ENCODE data around the gene ZNF276.
"Not testable (repeated sequence)": the region's sequence is repeated elsewhere in the genome, so short reads cannot be mapped to it uniquely, and the experiment has no call there.

- not testable (repeated sequence) for TF ChIP-seq CTCF (conservative IDR thresholded peaks at IDR 0.05 in 1 of 2, IDR thresholded peaks at IDR 0.05 in 1 of 2; ENCODE audit: low read depth in 1 of 2, low read length in 2 of 2); EZH2 (IDR thresholded peaks at IDR 0.05; ENCODE audit: low read length, missing control alignments)
Observed at GRCh38 chr16:89698717-89699116, 22.6 kb upstream of the ZNF276 start.
